Type B pancreatic cell (in vitro differentiated cells): ENCODE measurements around the gene CCDC71L. TPM values are rescaled to one million over a fixed set of nuclear protein-coding genes. Genes with fewer than 3 reads are reported as not detected.

Source experiments
- DNase-seq: peaks from one replicate; pipeline ENCODE4 v3.0.0; 2021; ENCODE audit warnings: mixed read lengths; ENCODE audit not compliant: unreplicated experiment; ENCODE audit errors: extremely low spot score
- H3K27ac Mint-ChIP-seq: 2 replicates; pipeline ENCODE4 v1.8.0; 2021; ENCODE audit warnings: mild to moderate bottlenecking, mixed read lengths
- H3K27me3 Mint-ChIP-seq: 2 replicates; pipeline ENCODE4 v1.8.0; 2021; ENCODE audit warnings: mixed read lengths
- H3K36me3 Mint-ChIP-seq: 2 replicates; pipeline ENCODE4 v1.8.0; 2021; ENCODE audit warnings: mixed read lengths
- H3K4me1 Mint-ChIP-seq: one replicate; pipeline ENCODE4 v1.8.0; 2021; ENCODE audit warnings: mixed read lengths; ENCODE audit not compliant: unreplicated experiment
- H3K4me3 Mint-ChIP-seq: 2 replicates; pipeline ENCODE4 v1.8.0; 2021; ENCODE audit warnings: mild to moderate bottlenecking, mixed read lengths
- H3K9me3 Mint-ChIP-seq: 2 replicates; pipeline ENCODE4 v1.8.0; 2021; ENCODE audit warnings: mixed read lengths
- total RNA-seq: library from RNA; stranded (reverse); gene quantifications from 2 replicates; pipeline ENCODE4 v1.2.1, GENCODE V29; 2021; ENCODE audit warnings: low replicate concordance
- TF ChIP-seq, protein P1 (sequence below): fragments of 200-600 bp; sonication (generic); conservative IDR thresholded peaks from 2 replicates; pipeline ENCODE4 v1.5.0; 2021; ENCODE audit warnings: antibody characterized with exemption, mild to moderate bottlenecking

Gene CCDC71L
- total RNA-seq, 1 donor from 2014 or later: 17.9 TPM

DNA sequence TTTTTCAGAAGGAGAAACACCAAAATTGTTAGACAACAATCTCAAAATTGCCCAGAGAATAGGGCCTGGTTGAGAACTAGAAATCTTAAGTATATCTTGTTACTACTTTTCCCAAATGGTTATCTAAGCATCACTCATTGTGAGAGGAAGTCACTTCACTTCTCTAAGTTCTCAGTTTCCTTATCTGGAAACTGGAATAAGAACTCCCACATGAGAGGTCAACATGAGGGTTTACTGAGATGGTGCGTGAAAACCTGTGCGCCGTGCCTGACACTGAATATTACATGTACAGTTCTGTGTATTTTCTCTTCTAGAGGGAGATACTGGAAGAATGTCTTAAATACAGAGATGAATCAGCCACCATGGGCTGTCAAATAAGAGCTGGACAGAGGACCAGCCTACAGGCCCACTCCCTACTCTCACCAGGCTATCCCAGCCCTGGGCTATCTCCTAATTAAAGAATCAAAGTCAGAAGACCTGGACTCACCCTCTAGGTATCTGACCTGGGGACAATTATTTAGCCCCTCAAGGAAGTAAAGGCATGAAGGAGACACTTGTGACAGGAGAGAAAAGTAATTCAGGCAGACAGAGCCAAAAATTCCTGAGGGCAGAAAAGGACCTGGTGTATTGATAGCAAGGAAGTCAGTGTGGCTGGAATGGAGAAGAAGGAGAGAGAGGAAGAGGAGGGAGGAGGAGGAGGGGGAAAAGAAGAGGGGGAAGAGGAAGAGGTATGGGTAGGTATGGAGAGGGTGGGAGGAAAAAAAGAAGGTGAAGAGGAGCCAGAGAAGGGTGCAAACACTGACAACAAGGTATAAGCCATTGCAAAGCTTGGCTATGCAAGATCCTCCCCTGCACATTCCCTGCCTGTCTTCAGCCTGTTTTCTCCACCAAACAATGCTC, 44.9 kb downstream of the CCDC71L start:
- Mint-ChIP-seq H3K27ac (no peak overlapping the region), H3K4me3 (no peak overlapping the region), H3K36me3 (no peaks in the 10 kb centered on the region), H3K27me3 (no peaks in the 10 kb centered on the region), H3K9me3 (peaks cover 4% of the 10 kb centered on the region), H3K4me1 (peaks cover 16% of the 10 kb centered on the region)
- TF ChIP-seq, protein P1, sequence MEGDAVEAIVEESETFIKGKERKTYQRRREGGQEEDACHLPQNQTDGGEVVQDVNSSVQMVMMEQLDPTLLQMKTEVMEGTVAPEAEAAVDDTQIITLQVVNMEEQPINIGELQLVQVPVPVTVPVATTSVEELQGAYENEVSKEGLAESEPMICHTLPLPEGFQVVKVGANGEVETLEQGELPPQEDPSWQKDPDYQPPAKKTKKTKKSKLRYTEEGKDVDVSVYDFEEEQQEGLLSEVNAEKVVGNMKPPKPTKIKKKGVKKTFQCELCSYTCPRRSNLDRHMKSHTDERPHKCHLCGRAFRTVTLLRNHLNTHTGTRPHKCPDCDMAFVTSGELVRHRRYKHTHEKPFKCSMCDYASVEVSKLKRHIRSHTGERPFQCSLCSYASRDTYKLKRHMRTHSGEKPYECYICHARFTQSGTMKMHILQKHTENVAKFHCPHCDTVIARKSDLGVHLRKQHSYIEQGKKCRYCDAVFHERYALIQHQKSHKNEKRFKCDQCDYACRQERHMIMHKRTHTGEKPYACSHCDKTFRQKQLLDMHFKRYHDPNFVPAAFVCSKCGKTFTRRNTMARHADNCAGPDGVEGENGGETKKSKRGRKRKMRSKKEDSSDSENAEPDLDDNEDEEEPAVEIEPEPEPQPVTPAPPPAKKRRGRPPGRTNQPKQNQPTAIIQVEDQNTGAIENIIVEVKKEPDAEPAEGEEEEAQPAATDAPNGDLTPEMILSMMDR: no peak
- no peak for DNase-seq

DNA sequence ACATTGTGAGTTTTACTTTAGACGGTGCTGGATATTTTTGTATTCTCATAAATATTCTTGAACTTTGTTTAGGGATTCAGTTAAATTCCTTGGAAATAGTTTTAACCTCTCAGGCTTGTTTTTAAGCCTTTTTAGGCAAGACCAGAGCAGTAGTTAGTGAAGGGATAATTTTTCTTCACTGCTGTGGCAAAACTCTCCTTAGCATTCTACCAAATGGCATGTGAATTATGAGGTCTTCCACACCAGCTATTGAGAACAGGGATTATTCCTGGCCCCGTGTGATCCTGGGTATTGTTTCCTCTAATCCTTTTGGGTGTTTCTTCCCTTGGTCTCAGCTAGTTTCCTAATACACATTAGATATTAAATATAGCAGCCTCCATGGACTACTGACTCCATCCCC, 46.2 kb downstream of the CCDC71L start:
- Mint-ChIP-seq H3K27ac (no peak overlapping the region), H3K27me3 (no peaks in the 10 kb centered on the region), H3K4me1 (peaks cover 20% of the 10 kb centered on the region), H3K36me3 (no peaks in the 10 kb centered on the region), H3K9me3 (peaks cover 4% of the 10 kb centered on the region), H3K4me3 (no peak overlapping the region)
- TF ChIP-seq, protein P1: no peak
- DNase-seq: no peak

DNA sequence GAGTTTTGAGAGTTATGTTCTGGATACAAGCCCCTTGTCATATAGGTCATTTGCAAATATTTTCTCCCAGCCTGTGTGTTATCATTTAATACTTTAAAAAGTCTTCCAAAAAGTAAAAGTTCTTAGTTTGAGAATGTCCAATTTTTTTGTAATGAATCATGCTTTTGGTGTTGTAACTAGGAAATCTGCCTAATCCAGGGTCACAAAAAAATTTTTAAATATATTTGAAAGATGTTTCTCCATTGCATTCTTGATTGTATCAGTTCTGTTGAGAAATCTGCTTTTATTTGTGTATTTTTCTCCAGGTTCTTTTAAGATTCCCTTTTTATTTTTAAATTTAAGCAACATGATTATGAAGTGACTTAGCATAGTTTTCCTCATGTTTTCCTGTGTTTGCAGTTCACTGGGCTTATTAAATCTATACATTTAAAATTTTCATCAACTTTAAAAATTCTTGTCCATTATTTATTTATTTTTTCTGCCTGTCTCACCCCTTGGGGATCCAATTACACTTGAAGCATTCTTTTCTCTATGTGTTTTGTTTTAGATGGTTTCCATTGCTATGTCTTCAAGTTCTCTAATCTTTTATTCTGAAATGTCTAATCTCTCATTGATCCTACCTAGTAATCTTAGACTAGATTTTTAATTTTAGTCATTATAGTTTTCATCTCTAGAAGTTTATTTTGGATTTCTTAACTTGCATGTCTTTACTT, 47.0 kb downstream of the CCDC71L start:
- Mint-ChIP-seq H3K4me1 (peaks cover 20% of the 10 kb centered on the region), H3K4me3 (no peak overlapping the region), H3K27ac (no peak overlapping the region), H3K36me3 (no peaks in the 10 kb centered on the region), H3K9me3 (peaks cover 4% of the 10 kb centered on the region), H3K27me3 (no peaks in the 10 kb centered on the region)
- DNase-seq: no peak
- TF ChIP-seq, protein P1: no peak

DNA sequence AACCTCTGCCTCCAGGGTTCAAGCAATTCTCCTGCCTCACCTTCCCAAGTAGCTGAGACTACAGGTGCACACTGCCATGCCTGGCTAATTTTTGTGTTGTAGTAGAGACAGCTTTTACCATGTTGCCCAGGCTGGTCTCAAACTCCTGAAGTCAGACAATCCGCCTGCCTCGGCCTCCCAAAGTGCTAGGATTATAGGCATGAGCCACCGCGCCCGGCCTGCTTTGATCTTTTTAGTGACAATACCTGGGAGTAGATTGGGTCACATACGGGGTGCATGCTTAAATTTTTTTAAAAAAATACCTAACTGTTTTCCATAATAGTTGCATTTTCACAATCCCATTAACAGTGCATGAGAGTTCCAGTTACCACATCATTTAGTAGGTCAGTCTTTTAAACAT, 47.7 kb downstream of the CCDC71L start:
- no peak for DNase-seq
- no peaks in the 10 kb centered on the region for H3K27me3 Mint-ChIP-seq
- H3K4me1 Mint-ChIP-seq: peaks cover 20% of the 10 kb centered on the region
- no peak overlapping the region for H3K27ac Mint-ChIP-seq
- TF ChIP-seq, protein P1: no peak
- H3K36me3 Mint-ChIP-seq: no peaks in the 10 kb centered on the region
- H3K4me3 Mint-ChIP-seq: no peak overlapping the region
- H3K9me3 Mint-ChIP-seq: peaks cover 4% of the 10 kb centered on the region

DNA sequence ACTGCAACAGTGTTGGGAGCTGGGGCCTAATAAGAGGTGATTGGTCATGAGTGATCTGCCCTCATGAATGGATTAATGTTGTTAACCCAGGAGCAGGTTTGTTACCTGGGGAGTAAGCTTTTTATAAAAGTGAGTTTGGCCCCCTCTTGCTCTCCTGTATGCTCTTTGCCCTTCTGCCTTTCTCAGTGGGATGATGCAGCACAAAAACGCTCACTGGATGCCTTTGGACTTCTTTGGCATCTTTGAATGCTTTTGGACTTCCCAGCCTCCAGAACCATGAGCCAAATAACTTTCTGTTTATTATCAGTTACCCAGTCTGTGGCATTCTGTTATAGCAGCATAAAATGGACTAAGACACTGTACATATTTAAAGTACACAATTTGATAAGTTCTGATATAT, 48.5 kb downstream of the CCDC71L start:
- DNase-seq: no peak
- Mint-ChIP-seq H3K4me1 (peaks cover 17% of the 10 kb centered on the region), H3K4me3 (no peak overlapping the region), H3K9me3 (peaks cover 4% of the 10 kb centered on the region), H3K36me3 (no peaks in the 10 kb centered on the region), H3K27ac (no peak overlapping the region), H3K27me3 (no peaks in the 10 kb centered on the region)
- TF ChIP-seq, protein P1: no peak
